GM19467 (cell line): ENCODE measurements around the gene FHIT.
"Not testable (repeated sequence)": the region's sequence is repeated elsewhere in the genome, so short reads cannot be mapped to it uniquely, and the experiment has no call there.

Experiments used
- ATAC-seq: cut with Tn5 transposase; IDR thresholded peaks from one replicate; pipeline ENCODE4 v1.9.1; 2021; ENCODE audit warnings: mild to moderate bottlenecking, moderate library complexity; ENCODE audit not compliant: unreplicated experiment

Gene FHIT

DNA sequence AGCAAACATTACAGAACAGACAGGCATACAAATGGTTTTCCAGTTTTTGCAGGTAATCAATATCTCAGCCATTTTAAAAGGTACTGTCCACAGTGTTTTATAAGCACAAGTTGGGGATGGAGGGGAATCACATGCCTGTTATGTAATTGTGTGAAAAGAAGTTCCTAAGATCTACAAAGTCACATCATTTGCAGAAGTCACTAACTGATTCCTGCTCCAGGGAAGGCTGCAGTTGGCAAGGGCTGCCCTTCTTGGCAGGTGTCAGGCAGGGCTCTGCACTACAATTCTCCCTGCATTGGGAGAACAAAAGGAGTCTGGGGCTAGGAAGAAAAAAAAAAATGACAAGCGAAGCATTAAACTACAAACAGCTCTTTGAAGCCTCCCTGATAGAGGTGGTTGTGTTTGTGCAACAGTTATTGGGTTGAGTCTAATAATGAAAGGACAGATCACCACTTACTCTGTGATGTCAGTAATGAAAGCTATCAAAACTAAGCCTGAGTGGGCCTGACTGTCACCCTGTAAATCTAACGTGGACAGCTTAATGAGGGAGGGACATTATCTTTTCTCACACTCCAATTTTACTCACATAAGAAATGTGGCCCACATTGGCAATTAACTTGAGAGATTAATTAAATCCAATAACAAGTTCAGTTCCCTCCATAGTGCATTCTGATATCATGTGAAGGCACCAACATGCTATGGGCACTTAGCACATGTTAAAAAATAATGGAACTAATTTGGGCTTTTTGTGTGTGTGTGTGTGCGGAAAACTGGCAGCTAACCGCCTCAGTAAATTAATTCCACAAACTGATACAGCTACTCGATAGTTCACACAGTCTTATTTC, 242.9 kb downstream of the FHIT start:
- ATAC-seq: no peak

DNA sequence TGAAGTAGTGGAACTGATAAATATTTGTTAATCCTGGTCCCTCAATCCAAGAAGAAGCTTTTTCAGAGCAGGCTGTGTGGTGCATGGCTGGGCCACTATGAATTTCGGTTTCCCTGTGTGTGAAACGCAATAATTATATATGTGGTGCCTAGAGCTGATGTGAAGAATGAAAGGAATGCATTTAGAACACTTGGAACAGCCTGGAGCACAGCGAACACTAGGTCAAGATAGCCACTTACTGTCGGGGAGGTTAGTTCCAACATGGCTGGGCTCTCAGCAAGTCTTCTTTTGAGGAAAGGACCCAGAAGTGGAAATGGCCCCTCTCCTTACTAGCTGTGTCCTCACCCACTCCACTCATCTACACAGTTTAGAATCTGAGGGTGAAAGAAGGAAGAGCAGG, 245.7 kb downstream of the FHIT start:
- ATAC-seq: no peak

- no peak for ATAC-seq
These were observed 252.4 kb downstream of the FHIT start for GRCh38 chr3:60998858-60999257.

DNA sequence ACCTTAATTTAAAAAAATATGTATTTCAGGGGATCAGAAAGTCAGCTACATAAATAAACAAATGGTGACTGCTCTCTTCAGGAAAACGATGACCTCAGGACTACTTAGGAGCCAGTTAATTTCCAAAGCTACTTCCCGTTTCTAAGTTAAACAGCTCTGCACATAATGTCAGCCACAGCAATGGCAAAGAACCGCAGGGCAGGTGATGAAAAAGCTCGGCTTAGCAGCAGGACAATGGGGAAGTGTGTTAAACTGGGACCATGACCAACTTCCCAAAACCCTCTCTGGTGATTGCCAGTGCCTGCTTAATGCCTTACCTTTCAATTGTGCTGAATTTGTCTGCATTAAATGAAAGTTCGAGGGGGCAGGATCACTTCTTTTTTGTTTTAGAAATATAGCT, 258.9 kb downstream of the FHIT start:
- ATAC-seq: no peak

DNA sequence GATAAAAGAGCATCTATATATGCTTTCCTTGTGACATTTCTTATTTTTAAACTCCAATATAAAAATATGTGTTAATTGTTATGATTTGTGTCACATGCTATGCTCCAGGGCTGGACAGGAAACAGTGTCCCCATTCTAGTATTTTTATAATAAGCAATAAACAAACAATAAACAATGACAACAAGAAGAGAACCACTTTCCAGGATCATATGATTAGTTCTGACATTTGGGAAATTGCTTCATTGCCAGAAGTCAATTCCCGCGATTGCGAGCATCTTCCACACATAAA, 260.9 kb downstream of the FHIT start:
- ATAC-seq: no peak

GRCh38 chr3:60989626-60990441, 261.4 kb downstream of the FHIT start:
- no peak for ATAC-seq

DNA sequence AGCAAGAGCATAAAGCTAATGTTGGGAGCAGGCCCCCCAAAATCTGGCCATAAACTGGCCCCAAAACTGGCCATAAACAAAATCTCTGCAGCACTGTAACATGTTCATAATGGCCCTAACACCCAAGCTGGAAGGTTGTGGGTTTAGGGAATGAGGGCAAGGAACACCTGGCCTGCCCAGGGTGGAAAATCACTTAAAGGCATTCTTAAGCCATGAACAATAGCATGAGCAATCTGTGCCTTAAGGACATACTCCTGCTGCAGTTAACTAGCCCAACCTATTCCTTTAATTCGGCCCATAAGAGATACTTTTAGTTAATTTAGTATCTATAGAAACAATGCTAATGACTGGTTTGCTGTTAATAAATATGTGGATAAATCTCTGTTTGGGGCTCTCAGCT, 264.1 kb downstream of the FHIT start:
- ATAC-seq: not testable (repeated sequence)

DNA sequence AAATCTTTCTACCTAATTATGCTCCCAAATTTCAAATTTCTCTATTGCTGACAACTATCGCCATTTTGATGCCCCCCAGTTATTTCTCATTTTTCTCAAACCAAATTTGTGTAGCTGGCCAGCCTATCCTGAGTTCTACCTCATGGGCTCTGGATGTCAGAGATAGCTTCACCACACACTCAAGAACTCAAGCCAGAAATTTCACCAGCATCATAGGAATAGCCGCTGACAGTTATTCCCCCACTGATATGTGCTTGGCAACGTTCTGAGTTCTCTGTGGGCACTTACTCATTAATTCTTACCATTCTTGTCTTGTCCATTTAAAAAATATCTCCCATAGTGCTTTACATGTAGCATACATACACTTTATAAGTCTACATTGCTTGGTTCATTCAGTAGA, 264.7 kb downstream of the FHIT start:
- ATAC-seq: no peak

DNA sequence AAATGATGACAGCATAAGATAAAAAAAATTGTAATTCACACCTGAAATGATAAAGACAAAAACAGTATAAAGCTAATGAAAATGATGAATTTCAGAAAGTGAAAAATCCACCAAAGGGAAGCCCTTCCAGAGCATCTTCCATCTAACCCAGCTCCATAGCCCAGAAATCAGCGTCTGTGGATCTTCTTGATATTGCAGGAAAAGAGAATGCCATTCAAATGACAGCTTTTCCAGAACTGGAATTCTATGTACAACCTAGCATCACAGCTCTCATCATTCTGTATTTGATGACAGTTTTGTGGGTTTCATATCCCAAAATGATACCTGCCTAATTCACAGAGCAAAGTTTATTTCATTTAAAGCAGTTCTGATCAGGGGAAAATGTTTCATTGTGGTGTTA, 267.3 kb downstream of the FHIT start:
- ATAC-seq: no peak

- no peak for ATAC-seq
These were observed 270.9 kb downstream of the FHIT start for GRCh38 chr3:60980342-60980692.

DNA sequence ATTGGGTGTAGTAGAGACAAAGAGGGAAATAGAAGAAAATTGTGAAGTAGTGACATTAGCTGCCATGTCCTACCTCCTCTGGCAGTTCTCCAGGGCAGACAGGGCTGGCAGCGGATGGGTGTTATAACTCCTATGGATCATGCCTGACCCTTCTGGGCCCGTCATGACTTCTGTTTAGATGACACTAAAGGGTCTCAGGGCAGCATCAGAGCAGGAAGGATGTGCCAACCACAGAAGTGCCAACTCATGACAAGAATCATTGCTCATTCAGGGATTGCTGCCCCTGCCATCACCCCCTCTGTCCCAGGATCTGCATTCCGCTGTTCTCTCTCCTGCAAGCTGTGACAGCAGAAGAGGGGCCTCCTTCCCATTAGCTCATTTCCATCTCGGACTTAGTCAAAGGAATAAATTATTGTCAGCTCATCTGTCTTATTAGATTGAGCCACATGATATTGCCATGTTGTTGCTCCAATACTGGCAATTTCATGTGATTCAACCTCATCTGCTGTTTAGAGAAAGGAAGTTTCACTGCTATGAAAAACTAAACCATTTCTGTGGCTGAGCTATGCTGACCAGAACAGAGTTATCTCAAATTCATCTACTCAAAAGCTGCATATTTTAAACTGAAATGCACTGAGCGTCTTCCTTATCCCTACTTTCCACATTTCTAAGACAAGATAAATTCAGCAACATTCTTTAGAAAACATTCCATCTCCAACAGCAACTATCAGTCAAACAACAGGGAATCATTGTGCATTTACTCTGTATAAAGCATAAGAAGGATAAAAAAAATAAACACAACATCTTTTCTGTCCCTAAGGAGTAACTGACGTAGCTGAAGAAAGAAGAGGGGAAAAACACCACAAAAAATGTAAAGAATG, 271.6 kb downstream of the FHIT start:
- ATAC-seq: no peak

GRCh38 chr3:60973321-60973720, 277.9 kb downstream of the FHIT start:
- ATAC-seq: no peak

DNA sequence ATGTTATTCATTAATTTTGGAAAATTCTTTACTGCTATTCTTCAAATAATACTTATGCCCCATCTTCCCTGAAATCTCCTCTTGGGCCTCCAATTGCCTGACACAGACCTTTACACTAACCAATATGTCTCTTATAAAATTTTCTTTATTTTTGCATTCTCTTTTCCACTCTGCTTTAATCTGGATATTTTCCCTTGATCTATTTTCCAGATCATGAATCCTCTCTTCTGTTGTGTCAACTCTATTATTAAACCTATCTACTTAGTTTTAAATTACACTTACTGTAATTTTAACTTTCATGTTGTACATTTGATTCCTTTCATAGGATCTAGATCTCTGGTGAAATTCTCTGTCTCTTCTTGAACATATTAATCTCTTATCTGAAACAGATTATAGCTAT, 278.7 kb downstream of the FHIT start:
- ATAC-seq: no peak

- no peak for ATAC-seq
These were observed 280.4 kb downstream of the FHIT start for GRCh38 chr3:60970850-60971249.

DNA sequence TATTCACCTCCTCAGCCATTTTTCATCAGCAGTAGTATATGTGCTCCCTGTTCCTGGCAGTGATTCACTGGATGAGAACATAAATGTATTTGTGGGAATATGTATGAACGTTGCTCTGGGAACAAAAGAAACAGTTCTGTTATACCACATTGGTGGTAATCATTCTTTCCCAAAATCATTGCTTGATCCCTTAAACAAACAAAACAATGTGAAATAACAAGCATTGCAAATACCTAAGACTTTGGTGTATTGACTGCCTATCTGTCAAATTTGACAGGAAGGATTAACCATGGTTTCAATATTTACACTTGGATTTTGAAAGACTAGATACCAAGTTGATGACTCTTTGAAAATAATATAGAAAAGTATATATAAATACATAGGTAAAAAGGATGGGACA, 284.1 kb downstream of the FHIT start:
- no peak for ATAC-seq

GRCh38 chr3:60957541-60957940, 293.7 kb downstream of the FHIT start:
- ATAC-seq: no peak

DNA sequence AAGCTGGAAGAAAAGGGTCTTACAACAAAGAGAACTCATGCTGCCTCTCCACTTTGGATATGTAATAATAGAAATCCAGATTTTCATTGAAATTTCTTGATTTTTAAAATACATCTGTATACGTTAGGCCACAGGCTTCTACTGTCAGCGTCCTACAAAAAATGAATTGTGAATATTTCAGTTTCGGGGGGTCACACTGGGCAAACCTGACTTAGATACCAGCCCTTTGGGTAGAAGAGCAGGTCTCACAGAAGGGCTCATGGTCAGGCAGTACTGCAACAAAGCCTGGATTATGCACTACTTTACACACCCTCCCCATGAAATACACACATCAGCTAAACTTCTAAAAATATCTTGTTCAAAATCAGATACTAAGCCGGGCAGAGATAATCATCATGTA, 294.5 kb downstream of the FHIT start:
- ATAC-seq: no peak

- no peak for ATAC-seq
These were observed 296.2 kb downstream of the FHIT start for GRCh38 chr3:60955034-60955433.

GRCh38 chr3:60954048-60954447, 297.2 kb downstream of the FHIT start:
- no peak for ATAC-seq

GRCh38 chr3:60953351-60953750, 297.9 kb downstream of the FHIT start:
- ATAC-seq: no peak

DNA sequence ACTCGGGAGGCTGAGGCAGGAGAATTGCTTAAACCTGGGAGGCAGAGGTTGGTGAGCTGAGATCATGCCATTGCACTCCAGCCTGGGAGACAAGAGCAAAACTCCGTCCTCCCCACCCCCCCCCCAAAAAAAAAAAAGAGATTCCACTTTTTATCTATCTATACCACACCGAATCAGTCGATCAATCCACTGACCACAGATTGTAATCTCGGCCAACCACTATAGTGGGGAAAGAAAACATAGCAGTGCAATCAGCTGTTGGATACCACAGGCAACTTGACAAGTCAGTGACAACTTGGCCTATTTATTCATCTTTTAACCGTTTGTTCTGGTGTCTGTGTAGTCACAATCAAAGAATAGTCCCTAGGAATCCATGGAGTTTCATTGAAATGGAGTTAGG, 299.2 kb downstream of the FHIT start:
- ATAC-seq: no peak

GRCh38 chr3:60949146-60949545, 302.1 kb downstream of the FHIT start:
- ATAC-seq: no peak
